Renal cortical epithelial cell (primary cell): ENCODE results near the gene TAAR1. TPM values are rescaled to one million over a fixed set of nuclear protein-coding genes. Genes with fewer than 3 reads are reported as not detected.

Experiments
- total RNA-seq: library from RNA; depleted of rRNA; stranded (reverse); fragments of >200 nt; gene quantifications from 2 replicates; pipeline ENCODE4 v1.2.3, GENCODE V29; 2014

Gene TAAR1
- total RNA-seq, 1 donor from 2014 or later = not detected

Other genes starting within 250 kb of the TAAR1 start
- 51.9 and 65.7 TPM in 2 replicates for gene STX7, start 146.1 kb downstream of the TAAR1 start, total RNA-seq
- not detected in 2 replicates for gene TAAR9, start 120.9 kb downstream of the TAAR1 start, total RNA-seq
- gene TAAR8, start 106.5 kb downstream of the TAAR1 start, total RNA-seq = not detected in 2 replicates
- not detected in 2 replicates for gene TAAR6, start 88.9 kb downstream of the TAAR1 start, total RNA-seq
- gene TAAR5, start 69.4 kb downstream of the TAAR1 start, total RNA-seq = not detected in 2 replicates
- gene TAAR2, start 34.9 kb downstream of the TAAR1 start, total RNA-seq = not detected in 2 replicates
- 2.2 and 4.5 TPM in 2 replicates for gene VNN1, start 54.9 kb upstream of the TAAR1 start, total RNA-seq
- gene VNN2, start 98.7 kb upstream of the TAAR1 start, total RNA-seq = 1.5 and 6.9 TPM in 2 replicates
- gene SLC18B1, start 139.5 kb upstream of the TAAR1 start, total RNA-seq = 23.1 and 25.4 TPM in 2 replicates
- 827 and 839 TPM in 2 replicates for gene RPS12, start 155.4 kb upstream of the TAAR1 start, total RNA-seq